WTC11 (cell line): ENCODE results near the gene COL4A2. TPM values are rescaled to one million over a fixed set of nuclear protein-coding genes. Genes with fewer than 3 reads are reported as not detected.

Experiments
- ATAC-seq: fragments of 200-7000 bp; cut with Tn5 transposase; 2 replicates; pipeline ENCODE4 v1.10.0; 2021; ENCODE audit warnings: mild to moderate bottlenecking, moderate library complexity
- CTCF ChIA-PET: fragments of 300-600 bp; sonication (Branson Sonifier 250); formaldehyde crosslinking; loops from one replicate; lab custom pipeline; 2021; ENCODE audit warnings: antibody characterized with exemption; lab: Charles Lee
- POLR2A ChIA-PET: fragments of 350-600 bp; sonication (Branson Sonifier 250); formaldehyde crosslinking; loops from one replicate; lab custom pipeline; 2021; ENCODE audit warnings: antibody characterized with exemption; lab: Charles Lee
- DNase-seq: peaks from one replicate; pipeline ENCODE4 v3.0.0; 2021; ENCODE audit warnings: low spot score
- H3K27ac Mint-ChIP-seq: 2 replicates; pipeline ENCODE4 v1.8.0; 2021; ENCODE audit warnings: mixed read lengths
- H3K27me3 Mint-ChIP-seq: 2 replicates; pipeline ENCODE4 v1.8.0; 2021; ENCODE audit warnings: low read depth, mild to moderate bottlenecking, moderate library complexity, mixed read lengths
- H3K36me3 Mint-ChIP-seq: 2 replicates; pipeline ENCODE4 v1.8.0; 2021; ENCODE audit warnings: mixed read lengths
- H3K4me1 Mint-ChIP-seq: 2 replicates; pipeline ENCODE4 v1.8.0; 2022; ENCODE audit warnings: mixed read lengths
- H3K4me3 Mint-ChIP-seq: 2 replicates; pipeline ENCODE4 v1.8.0; 2021; ENCODE audit warnings: mild to moderate bottlenecking, moderate library complexity, mixed read lengths
- H3K9me3 Mint-ChIP-seq: 2 replicates; pipeline ENCODE4 v1.8.0; 2021; ENCODE audit warnings: mixed read lengths
- ESRRA ChIP-seq: sonication (generic); formaldehyde crosslinking; IDR thresholded peaks from 2 replicates; pipeline ENCODE4 v1.8.1; 2022; ENCODE audit warnings: mild to moderate bottlenecking, missing genetic modification reagents, borderline replicate concordance
- GABPB1 ChIP-seq: sonication (generic); formaldehyde crosslinking; IDR thresholded peaks from 2 replicates; pipeline ENCODE4 v1.8.1; 2023; ENCODE audit warnings: mild to moderate bottlenecking, missing genetic modification reagents
- GTF2I ChIP-seq: fragments of 250-450 bp; sonication (Bioruptor Pico); conservative IDR thresholded peaks from 2 replicates; pipeline ENCODE4 v1.4.0; 2021; ENCODE audit warnings: mild to moderate bottlenecking
- JAZF1 ChIP-seq: fragments of 250-450 bp; sonication (Bioruptor Pico); IDR thresholded peaks from 2 replicates; pipeline ENCODE4 v1.9.0; 2021; ENCODE audit warnings: moderate library complexity, mild to moderate bottlenecking, inconsistent platforms
- NFATC4 ChIP-seq: fragments of 250-450 bp; sonication (Bioruptor Pico); IDR thresholded peaks from 2 replicates; pipeline ENCODE4 v1.9.0; 2021; ENCODE audit warnings: mild to moderate bottlenecking
- NR3C1 ChIP-seq: sonication (generic); formaldehyde crosslinking; conservative IDR thresholded peaks from 2 replicates; pipeline ENCODE4 v1.8.1; 2023; ENCODE audit warnings: low read depth, mild to moderate bottlenecking, missing genetic modification reagents
- TEAD4 ChIP-seq: sonication (generic); formaldehyde crosslinking; IDR thresholded peaks from 2 replicates; pipeline ENCODE4 v1.8.0; 2022; ENCODE audit warnings: mild to moderate bottlenecking, missing genetic modification reagents
- TP53 ChIP-seq: sonication (generic); formaldehyde crosslinking; IDR thresholded peaks from 2 replicates; pipeline ENCODE4 v1.8.1; 2023; ENCODE audit warnings: mild to moderate bottlenecking, missing genetic modification reagents
- ZNF232 ChIP-seq: sonication (generic); formaldehyde crosslinking; IDR thresholded peaks from 2 replicates; pipeline ENCODE4 v1.8.0; 2022; ENCODE audit warnings: mild to moderate bottlenecking, missing genetic modification reagents
- ZNF416 ChIP-seq: fragments of 250-450 bp; sonication (Bioruptor Pico); IDR thresholded peaks from 2 replicates; pipeline ENCODE4 v1.9.0; 2021; ENCODE audit warnings: mild to moderate bottlenecking, inconsistent platforms
- ZNF423 ChIP-seq: fragments of 250-450 bp; sonication (Bioruptor Pico); IDR thresholded peaks from 2 replicates; pipeline ENCODE4 v2.1.2; 2022; ENCODE audit warnings: mild to moderate bottlenecking, moderate library complexity
- total RNA-seq: library from RNA; stranded (reverse); gene quantifications from 3 replicates; pipeline ENCODE4 v1.2.3, GENCODE V29; 2021
- TF ChIP-seq, protein P1 (sequence below): sonication (generic); formaldehyde crosslinking; IDR thresholded peaks from 2 replicates; pipeline ENCODE4 v1.8.1; 2022; ENCODE audit warnings: mild to moderate bottlenecking, missing genetic modification reagents, moderate library complexity, borderline replicate concordance
- TF ChIP-seq, protein P2 (sequence below): fragments of 250-450 bp; sonication (Bioruptor Pico); IDR thresholded peaks from 2 replicates; pipeline ENCODE4 v1.8.0; 2021; ENCODE audit warnings: mild to moderate bottlenecking
- TF ChIP-seq, protein P3 (sequence below): fragments of 250-450 bp; sonication (Bioruptor Pico); IDR thresholded peaks from 2 replicates; pipeline ENCODE4 v1.9.0; 2021; ENCODE audit warnings: mild to moderate bottlenecking
- TF ChIP-seq, protein P4 (sequence below): sonication (generic); formaldehyde crosslinking; IDR thresholded peaks from 2 replicates; pipeline ENCODE4 v1.8.0; 2023; ENCODE audit warnings: missing genetic modification reagents, mild to moderate bottlenecking, borderline replicate concordance
- TF ChIP-seq, protein P5 (sequence below): fragments of 250-450 bp; sonication (Bioruptor Pico); IDR thresholded peaks from 2 replicates; pipeline ENCODE4 v1.9.0; 2021; ENCODE audit warnings: moderate library complexity, mild to moderate bottlenecking, inconsistent platforms, borderline replicate concordance
- TF ChIP-seq, protein P6 (sequence below): sonication (generic); formaldehyde crosslinking; IDR thresholded peaks from 2 replicates; pipeline ENCODE4 v1.8.1; 2022; ENCODE audit warnings: missing genetic modification reagents, borderline replicate concordance
- TF ChIP-seq, protein P7 (sequence below): sonication (generic); formaldehyde crosslinking; IDR thresholded peaks from 2 replicates; pipeline ENCODE4 v1.8.1; 2023; ENCODE audit warnings: mild to moderate bottlenecking, moderate library complexity, missing genetic modification reagents
- TF ChIP-seq, protein P8 (sequence below): sonication (generic); formaldehyde crosslinking; IDR thresholded peaks from 2 replicates; pipeline ENCODE4 v1.8.1; 2023; ENCODE audit warnings: mild to moderate bottlenecking, missing genetic modification reagents, borderline replicate concordance

Gene COL4A2
- total RNA-seq, 1 experiment from 2014 or later = 109 TPM

DNA sequence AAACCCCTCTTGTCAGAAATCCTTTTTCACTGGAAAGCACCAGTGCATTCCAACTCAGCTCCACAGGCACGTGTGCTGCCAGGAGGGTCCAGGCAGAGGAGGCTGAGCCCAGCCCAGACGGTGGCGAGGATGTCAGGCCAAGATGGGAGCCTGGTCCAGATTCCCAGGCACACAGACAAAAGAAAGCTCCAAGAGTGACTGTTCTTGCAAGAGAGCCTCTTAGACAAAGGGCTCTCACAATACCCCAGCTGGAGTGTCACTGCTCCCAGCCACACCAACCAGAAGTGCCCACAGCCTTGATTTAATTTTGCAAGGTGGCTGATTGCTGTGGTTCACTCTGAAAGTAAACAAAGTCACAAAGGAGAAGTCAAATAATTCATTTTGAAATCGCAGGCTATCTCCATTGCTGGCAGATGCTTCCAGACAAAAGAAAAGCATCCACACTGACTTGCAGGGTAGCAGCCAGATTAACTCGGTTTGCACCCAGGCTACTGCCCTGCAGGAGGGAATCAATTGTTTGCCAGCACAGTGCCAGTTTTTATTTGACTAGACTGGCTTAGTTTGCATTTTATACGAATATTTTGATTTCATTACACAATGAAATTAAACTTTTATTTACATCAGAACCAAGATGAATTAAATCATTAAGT, 159.3 kb downstream of the COL4A2 start:
- ChIA-PET POLR2A (no interaction called here), CTCF (interaction anchor here (1.7 kb wide), 1 partner anchor 10 kb away, joined by 9 read pairs; no protein-coding TSS in a partner anchor)
- DNase-seq (no peak), ATAC-seq (peak; percentile 47)
- H3K27ac Mint-ChIP-seq = peak overlapping the region; percentile 24
- H3K9me3 Mint-ChIP-seq = no peaks in the 10 kb centered on the region
- peaks cover 13% of the 10 kb centered on the region for H3K4me1 Mint-ChIP-seq
- H3K4me3 Mint-ChIP-seq = no peak overlapping the region
- H3K27me3 Mint-ChIP-seq = no peaks in the 10 kb centered on the region
- peaks cover 37% of the 10 kb centered on the region for H3K36me3 Mint-ChIP-seq
- TF ChIP-seq, protein P1, sequence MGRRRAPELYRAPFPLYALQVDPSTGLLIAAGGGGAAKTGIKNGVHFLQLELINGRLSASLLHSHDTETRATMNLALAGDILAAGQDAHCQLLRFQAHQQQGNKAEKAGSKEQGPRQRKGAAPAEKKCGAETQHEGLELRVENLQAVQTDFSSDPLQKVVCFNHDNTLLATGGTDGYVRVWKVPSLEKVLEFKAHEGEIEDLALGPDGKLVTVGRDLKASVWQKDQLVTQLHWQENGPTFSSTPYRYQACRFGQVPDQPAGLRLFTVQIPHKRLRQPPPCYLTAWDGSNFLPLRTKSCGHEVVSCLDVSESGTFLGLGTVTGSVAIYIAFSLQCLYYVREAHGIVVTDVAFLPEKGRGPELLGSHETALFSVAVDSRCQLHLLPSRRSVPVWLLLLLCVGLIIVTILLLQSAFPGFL (CRISPR knock-in tag) = no peak
- TF ChIP-seq GTF2I (CRISPR knock-in tag) (no peak), GABPB1 (CRISPR knock-in tag) (no peak), ZNF232 (CRISPR knock-in tag) (no peak), ESRRA (CRISPR knock-in tag) (no peak), TEAD4 (CRISPR knock-in tag) (no peak), NFATC4 (no peak), ZNF416 (no peak), JAZF1 (CRISPR knock-in tag) (no peak), TP53 (no peak), NR3C1 (no peak), ZNF423 (no peak)
- TF ChIP-seq, protein P2, sequence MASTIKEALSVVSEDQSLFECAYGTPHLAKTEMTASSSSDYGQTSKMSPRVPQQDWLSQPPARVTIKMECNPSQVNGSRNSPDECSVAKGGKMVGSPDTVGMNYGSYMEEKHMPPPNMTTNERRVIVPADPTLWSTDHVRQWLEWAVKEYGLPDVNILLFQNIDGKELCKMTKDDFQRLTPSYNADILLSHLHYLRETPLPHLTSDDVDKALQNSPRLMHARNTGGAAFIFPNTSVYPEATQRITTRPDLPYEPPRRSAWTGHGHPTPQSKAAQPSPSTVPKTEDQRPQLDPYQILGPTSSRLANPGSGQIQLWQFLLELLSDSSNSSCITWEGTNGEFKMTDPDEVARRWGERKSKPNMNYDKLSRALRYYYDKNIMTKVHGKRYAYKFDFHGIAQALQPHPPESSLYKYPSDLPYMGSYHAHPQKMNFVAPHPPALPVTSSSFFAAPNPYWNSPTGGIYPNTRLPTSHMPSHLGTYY (CRISPR knock-in tag) = no peak
- TF ChIP-seq, protein P3, sequence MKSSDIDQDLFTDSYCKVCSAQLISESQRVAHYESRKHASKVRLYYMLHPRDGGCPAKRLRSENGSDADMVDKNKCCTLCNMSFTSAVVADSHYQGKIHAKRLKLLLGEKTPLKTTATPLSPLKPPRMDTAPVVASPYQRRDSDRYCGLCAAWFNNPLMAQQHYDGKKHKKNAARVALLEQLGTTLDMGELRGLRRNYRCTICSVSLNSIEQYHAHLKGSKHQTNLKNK (CRISPR knock-in tag) = no peak
- TF ChIP-seq, protein P4, sequence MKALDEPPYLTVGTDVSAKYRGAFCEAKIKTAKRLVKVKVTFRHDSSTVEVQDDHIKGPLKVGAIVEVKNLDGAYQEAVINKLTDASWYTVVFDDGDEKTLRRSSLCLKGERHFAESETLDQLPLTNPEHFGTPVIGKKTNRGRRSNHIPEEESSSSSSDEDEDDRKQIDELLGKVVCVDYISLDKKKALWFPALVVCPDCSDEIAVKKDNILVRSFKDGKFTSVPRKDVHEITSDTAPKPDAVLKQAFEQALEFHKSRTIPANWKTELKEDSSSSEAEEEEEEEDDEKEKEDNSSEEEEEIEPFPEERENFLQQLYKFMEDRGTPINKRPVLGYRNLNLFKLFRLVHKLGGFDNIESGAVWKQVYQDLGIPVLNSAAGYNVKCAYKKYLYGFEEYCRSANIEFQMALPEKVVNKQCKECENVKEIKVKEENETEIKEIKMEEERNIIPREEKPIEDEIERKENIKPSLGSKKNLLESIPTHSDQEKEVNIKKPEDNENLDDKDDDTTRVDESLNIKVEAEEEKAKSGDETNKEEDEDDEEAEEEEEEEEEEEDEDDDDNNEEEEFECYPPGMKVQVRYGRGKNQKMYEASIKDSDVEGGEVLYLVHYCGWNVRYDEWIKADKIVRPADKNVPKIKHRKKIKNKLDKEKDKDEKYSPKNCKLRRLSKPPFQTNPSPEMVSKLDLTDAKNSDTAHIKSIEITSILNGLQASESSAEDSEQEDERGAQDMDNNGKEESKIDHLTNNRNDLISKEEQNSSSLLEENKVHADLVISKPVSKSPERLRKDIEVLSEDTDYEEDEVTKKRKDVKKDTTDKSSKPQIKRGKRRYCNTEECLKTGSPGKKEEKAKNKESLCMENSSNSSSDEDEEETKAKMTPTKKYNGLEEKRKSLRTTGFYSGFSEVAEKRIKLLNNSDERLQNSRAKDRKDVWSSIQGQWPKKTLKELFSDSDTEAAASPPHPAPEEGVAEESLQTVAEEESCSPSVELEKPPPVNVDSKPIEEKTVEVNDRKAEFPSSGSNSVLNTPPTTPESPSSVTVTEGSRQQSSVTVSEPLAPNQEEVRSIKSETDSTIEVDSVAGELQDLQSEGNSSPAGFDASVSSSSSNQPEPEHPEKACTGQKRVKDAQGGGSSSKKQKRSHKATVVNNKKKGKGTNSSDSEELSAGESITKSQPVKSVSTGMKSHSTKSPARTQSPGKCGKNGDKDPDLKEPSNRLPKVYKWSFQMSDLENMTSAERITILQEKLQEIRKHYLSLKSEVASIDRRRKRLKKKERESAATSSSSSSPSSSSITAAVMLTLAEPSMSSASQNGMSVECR = no peak
- TF ChIP-seq, protein P5, sequence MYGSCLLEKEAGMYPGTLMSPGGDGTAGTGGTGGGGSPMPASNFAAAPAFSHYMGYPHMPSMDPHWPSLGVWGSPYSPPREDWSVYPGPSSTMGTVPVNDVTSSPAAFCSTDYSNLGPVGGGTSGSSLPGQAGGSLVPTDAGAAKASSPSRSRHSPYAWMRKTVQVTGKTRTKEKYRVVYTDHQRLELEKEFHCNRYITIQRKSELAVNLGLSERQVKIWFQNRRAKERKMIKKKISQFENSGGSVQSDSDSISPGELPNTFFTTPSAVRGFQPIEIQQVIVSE = no peak
- TF ChIP-seq, protein P6, sequence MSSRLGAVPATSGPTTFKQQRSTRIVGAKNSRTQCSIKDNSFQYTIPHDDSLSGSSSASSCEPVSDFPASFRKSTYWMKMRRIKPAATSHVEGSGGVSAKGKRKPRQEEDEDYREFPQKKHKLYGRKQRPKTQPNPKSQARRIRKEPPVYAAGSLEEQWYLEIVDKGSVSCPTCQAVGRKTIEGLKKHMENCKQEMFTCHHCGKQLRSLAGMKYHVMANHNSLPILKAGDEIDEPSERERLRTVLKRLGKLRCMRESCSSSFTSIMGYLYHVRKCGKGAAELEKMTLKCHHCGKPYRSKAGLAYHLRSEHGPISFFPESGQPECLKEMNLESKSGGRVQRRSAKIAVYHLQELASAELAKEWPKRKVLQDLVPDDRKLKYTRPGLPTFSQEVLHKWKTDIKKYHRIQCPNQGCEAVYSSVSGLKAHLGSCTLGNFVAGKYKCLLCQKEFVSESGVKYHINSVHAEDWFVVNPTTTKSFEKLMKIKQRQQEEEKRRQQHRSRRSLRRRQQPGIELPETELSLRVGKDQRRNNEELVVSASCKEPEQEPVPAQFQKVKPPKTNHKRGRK (CRISPR knock-in tag) = no peak
- TF ChIP-seq, protein P7, sequence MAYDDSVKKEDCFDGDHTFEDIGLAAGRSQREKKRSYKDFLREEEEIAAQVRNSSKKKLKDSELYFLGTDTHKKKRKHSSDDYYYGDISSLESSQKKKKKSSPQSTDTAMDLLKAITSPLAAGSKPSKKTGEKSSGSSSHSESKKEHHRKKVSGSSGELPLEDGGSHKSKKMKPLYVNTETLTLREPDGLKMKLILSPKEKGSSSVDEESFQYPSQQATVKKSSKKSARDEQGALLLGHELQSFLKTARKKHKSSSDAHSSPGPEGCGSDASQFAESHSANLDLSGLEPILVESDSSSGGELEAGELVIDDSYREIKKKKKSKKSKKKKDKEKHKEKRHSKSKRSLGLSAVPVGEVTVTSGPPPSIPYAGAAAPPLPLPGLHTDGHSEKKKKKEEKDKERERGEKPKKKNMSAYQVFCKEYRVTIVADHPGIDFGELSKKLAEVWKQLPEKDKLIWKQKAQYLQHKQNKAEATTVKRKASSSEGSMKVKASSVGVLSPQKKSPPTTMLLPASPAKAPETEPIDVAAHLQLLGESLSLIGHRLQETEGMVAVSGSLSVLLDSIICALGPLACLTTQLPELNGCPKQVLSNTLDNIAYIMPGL (CRISPR knock-in tag) = no peak
- TF ChIP-seq, protein P8, sequence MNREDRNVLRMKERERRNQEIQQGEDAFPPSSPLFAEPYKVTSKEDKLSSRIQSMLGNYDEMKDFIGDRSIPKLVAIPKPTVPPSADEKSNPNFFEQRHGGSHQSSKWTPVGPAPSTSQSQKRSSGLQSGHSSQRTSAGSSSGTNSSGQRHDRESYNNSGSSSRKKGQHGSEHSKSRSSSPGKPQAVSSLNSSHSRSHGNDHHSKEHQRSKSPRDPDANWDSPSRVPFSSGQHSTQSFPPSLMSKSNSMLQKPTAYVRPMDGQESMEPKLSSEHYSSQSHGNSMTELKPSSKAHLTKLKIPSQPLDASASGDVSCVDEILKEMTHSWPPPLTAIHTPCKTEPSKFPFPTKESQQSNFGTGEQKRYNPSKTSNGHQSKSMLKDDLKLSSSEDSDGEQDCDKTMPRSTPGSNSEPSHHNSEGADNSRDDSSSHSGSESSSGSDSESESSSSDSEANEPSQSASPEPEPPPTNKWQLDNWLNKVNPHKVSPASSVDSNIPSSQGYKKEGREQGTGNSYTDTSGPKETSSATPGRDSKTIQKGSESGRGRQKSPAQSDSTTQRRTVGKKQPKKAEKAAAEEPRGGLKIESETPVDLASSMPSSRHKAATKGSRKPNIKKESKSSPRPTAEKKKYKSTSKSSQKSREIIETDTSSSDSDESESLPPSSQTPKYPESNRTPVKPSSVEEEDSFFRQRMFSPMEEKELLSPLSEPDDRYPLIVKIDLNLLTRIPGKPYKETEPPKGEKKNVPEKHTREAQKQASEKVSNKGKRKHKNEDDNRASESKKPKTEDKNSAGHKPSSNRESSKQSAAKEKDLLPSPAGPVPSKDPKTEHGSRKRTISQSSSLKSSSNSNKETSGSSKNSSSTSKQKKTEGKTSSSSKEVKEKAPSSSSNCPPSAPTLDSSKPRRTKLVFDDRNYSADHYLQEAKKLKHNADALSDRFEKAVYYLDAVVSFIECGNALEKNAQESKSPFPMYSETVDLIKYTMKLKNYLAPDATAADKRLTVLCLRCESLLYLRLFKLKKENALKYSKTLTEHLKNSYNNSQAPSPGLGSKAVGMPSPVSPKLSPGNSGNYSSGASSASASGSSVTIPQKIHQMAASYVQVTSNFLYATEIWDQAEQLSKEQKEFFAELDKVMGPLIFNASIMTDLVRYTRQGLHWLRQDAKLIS (CRISPR knock-in tag) = no peak
- TF ChIP-seq, all 79 proteins: peak for 0
